Hepatocyte (in vitro differentiated cells): ENCODE measurements around the gene CPHXL2.

Experiments used
- CTCF ChIP-seq: fragments of 200-600 bp; sonication (generic); IDR thresholded peaks from 2 replicates; pipeline ENCODE4 v1.5.1; 2016; ENCODE audit warnings: antibody characterized with exemption, mild to moderate bottlenecking; ENCODE audit not compliant: poor library complexity
- EZH2 ChIP-seq: fragments of 200-600 bp; sonication (generic); IDR thresholded peaks from 2 replicates; pipeline ENCODE4 v1.6.1; 2016; ENCODE audit warnings: antibody characterized with exemption, mild to moderate bottlenecking, borderline replicate concordance

- no peak for TF ChIP-seq CTCF
- no peak for TF ChIP-seq EZH2
These were observed 41.6 kb upstream of the CPHXL2 start for GRCh38 chr16:75718452-75718851.
